BJ (cell line): ENCODE data around the gene ARHGAP26. TPM values are rescaled to one million over a fixed set of nuclear protein-coding genes. Genes with fewer than 3 reads are reported as not detected.

ENCODE experiments used
- CTCF ChIA-PET: fragments of 350-600 bp; formaldehyde crosslinking; extraction: SDS; loops from one replicate; lab custom pipeline; 2021; ENCODE audit warnings: antibody characterized with exemption, inconsistent platforms; lab: Yijun Ruan, JAX
- POLR2A ChIA-PET: fragments of 300-600 bp; sonication (Branson Sonifier 250); formaldehyde crosslinking; extraction: SDS; loops from one replicate; lab custom pipeline; 2021; ENCODE audit warnings: antibody characterized with exemption; lab: Charles Lee
- DNase-seq: peaks from one replicate; pipeline ENCODE4 v3.0.0-alpha.2; 2011; ENCODE audit warnings: low read depth
- H3K27me3 ChIP-seq: 2 replicates; pipeline ENCODE4 v1.6.0; 2011; ENCODE audit warnings: low read length; ENCODE audit not compliant: control insufficient read depth, insufficient read depth
- H3K36me3 ChIP-seq: 2 replicates; pipeline ENCODE4 v1.5.1; 2011; ENCODE audit warnings: low read length; ENCODE audit not compliant: control insufficient read depth, insufficient read depth
- H3K4me3 ChIP-seq: 2 replicates; pipeline ENCODE4 v1.5.1; 2011; ENCODE audit warnings: low read depth, mild to moderate bottlenecking, control low read depth, low read length
- CTCF ChIP-seq: IDR thresholded peaks from 2 replicates; pipeline ENCODE4 v1.5.1; 2011; ENCODE audit warnings: low read depth, mild to moderate bottlenecking, control low read depth, inconsistent platforms, low read length, moderate library complexity; ENCODE audit not compliant: insufficient read depth
- polyA plus RNA-seq: library from polyadenylated mRNA; depleted of rRNA; stranded (reverse); fragments of >200 nt; gene quantifications from 2 replicates; pipeline ENCODE4 v1.2.3, GENCODE V29; 2011

The ARHGAP26 gene
- polyA plus RNA-seq, 1 experiment = 4.8 TPM

DNA sequence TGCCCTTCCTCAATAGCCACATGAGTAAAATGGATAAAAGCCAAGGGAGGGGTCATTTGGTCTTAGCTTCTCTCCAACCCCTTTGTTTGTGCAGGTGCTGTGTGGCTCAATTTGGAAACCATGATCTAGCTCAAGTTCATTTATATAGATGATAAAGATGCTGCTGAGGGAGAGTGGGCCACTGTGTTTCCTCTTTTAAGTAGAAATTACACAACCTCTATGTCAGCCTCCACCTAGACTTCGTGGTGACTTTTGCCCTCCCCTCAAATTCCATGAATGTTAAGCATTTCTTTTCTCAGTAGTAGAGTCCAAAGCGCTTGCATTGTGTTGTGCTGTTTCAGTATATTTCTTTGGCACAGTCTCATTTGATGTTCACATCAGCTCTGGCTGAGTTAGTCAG is 241.4 kb downstream of the ARHGAP26 start:
- no peak for DNase-seq
- H3K4me3 ChIP-seq = no peak overlapping the region
- H3K36me3 ChIP-seq = no peaks in the 10 kb centered on the region
- POLR2A ChIA-PET = interaction anchor here (0.6 kb wide), 1 partner anchor 393 kb away, joined by 5 read pairs; no protein-coding TSS in a partner anchor
- no peaks in the 10 kb centered on the region for H3K27me3 ChIP-seq
- CTCF ChIA-PET = interaction anchor here (1.1 to 1.3 kb wide), 2 partner anchors 9 to 298 kb away, joined by 3 read pairs; no protein-coding TSS in a partner anchor
- no peak for TF ChIP-seq CTCF

GRCh38 chr5:143013176-143013891 is 243.2 kb downstream of the ARHGAP26 start:
- POLR2A ChIA-PET = no interaction called here
- Histone ChIP-seq H3K27me3 (no peaks in the 10 kb centered on the region), H3K4me3 (no peak overlapping the region), H3K36me3 (no peaks in the 10 kb centered on the region)
- DNase-seq = no peak
- CTCF ChIA-PET = no interaction called here
- TF ChIP-seq CTCF = no peak

DNA sequence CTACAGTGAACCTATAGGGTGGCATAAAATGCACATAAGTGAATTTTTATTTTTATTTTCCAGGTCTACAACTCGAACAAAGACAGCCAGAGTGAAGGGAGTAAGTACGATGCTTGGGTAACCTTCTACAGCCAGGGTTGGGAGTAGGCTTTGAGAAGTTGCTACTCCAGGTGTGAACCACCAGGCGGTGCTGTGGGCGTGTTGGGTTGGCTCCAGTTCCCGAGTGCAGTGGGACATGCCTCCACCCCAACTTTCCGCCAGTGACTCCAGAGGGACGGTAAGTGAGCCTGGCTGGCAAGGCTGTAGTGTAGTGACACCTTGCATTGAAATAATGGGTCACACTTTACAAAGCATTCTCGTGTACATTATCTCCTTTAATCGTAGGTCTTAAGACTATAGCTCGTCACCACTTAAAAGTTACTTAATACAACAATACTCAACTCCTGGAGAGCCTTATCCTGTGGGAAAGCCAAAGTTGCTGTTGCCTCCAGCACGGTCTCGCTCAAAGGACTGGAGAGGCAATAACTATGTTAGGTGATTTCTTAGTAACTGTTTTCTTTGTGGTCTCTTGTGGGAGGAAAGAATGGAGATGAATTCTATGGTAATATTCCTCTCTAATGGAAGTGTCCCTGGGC is 244.0 kb downstream of the ARHGAP26 start:
- ChIA-PET POLR2A (no interaction called here), CTCF (no interaction called here)
- TF ChIP-seq CTCF = peak; percentile 27; the same call in 1 of the 2 replicates
- no peak for DNase-seq
- Histone ChIP-seq H3K27me3 (no peaks in the 10 kb centered on the region), H3K36me3 (no peaks in the 10 kb centered on the region), H3K4me3 (no peak overlapping the region)

DNA sequence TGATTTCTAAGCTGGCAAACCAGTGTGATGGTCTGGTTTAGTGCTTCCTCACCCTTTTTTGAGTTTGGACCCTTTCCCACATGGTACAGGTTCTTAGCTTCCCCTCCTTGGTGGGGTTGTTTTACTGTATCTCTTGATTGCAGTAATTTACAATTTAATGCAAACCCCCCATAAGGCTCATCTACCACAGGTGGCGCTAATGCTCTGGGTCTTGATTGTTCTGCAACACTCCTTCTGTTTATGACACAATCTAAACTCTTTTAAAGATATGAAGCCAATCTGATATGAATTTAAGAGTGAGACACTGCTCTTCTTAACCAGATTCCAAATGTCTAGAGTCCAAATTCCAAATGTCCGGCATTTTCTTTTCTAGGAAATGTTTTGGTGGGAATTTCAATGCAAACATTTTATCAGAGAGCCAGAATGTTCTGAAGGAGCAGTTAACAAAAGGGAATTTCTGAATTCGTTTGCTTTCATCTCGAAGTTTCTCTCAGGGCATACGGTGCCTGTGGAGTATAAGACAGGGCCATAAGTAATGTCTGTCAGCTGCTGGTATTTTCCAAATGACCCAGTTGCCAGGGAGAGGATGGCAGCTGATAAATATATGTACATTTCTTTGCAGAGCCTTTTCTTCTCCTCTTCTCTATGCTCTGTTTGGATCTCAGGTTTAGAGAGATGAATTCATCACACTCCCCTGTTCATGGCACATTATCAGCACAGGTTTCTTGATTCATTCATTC is 246.8 kb downstream of the ARHGAP26 start:
- CTCF ChIA-PET = interaction anchor here (0.5 to 0.6 kb wide), 2 partner anchors 34 to 426 kb away, joined by 3 to 5 read pairs; no protein-coding TSS in a partner anchor
- POLR2A ChIA-PET = interaction anchor here (0.6 kb wide), 1 partner anchor 10 kb away, joined by 13 read pairs; no protein-coding TSS in a partner anchor
- DNase-seq = no peak

More for the DNA sequence above, 246.8 kb downstream of the ARHGAP26 start:
- H3K27me3 ChIP-seq = no peaks in the 10 kb centered on the region
- H3K4me3 ChIP-seq = no peak overlapping the region
- TF ChIP-seq CTCF = peak; percentile 62
- no peaks in the 10 kb centered on the region for H3K36me3 ChIP-seq
